Chondrocyte (in vitro differentiated cells): Measurements from ENCODE around the gene CPZ. TPM values are rescaled to one million over a fixed set of nuclear protein-coding genes. Genes with fewer than 3 reads are reported as not detected.

Source experiments
- DNase-seq: peaks from one replicate; pipeline ENCODE4 v3.0.0; 2021; ENCODE audit warnings: mixed read lengths, low spot score
- H3K27ac Mint-ChIP-seq: one replicate; pipeline ENCODE4 v1.8.0; 2021; ENCODE audit warnings: mild to moderate bottlenecking, moderate library complexity, mixed read lengths; ENCODE audit not compliant: unreplicated experiment
- H3K27me3 Mint-ChIP-seq: 2 replicates; pipeline ENCODE4 v1.8.0; 2021; ENCODE audit warnings: low read depth, mixed read lengths
- H3K36me3 Mint-ChIP-seq: 2 replicates; pipeline ENCODE4 v1.8.0; 2021; ENCODE audit warnings: low read depth, mixed read lengths
- H3K4me1 Mint-ChIP-seq: 2 replicates; pipeline ENCODE4 v1.8.0; 2021; ENCODE audit warnings: low read depth, mild to moderate bottlenecking, mixed read lengths
- H3K4me3 Mint-ChIP-seq: one replicate; pipeline ENCODE4 v1.8.0; 2021; ENCODE audit warnings: mild to moderate bottlenecking, moderate library complexity, mixed read lengths; ENCODE audit not compliant: unreplicated experiment
- H3K9me3 Mint-ChIP-seq: 2 replicates; pipeline ENCODE4 v1.8.0; 2021; ENCODE audit warnings: low read depth, mixed read lengths
- CTCF ChIP-seq: fragments of 200-600 bp; sonication (generic); IDR thresholded peaks from 2 replicates; pipeline ENCODE4 v1.5.0; 2021; ENCODE audit warnings: antibody characterized with exemption, mild to moderate bottlenecking, moderate library complexity
- long read RNA-seq: library from polyadenylated mRNA; stranded (forward); transcript quantifications from one replicate; pipeline ENCODE4 v2.0.0, GENCODE V29; 2021
- total RNA-seq: library from RNA; stranded (reverse); gene quantifications from 3 replicates; pipeline ENCODE4 v1.2.1, GENCODE V29; 2021

Gene CPZ
- total RNA-seq = 8.9 to 22.2 TPM (median 9.5 TPM) in 3 replicates
- long read RNA-seq, transcript CPZ-202 (11 exons, 2,267 nt) = major isoform, 23 of 38 reads
- long read RNA-seq, partial matches to known transcripts = 6 of 38 reads
- long read RNA-seq, other reads (novel, unspliced or antisense) = 7 of 38 reads

- Mint-ChIP-seq H3K4me3 (peak within 1 kb of the TSS; percentile 60), H3K36me3 (no peaks in the 10 kb centered on the region), H3K27me3 (peaks cover 12% of the 10 kb centered on the region), H3K27ac (no peak within 1 kb of the TSS), H3K4me1 (peaks cover 22% of the 10 kb centered on the region), H3K9me3 (no peaks in the 10 kb centered on the region)
- peak; percentile 9 for TF ChIP-seq CTCF
- peak; percentile 91 for DNase-seq
These were observed at the start of gene CPZ for GRCh38 chr4:8592366-8593263. Gene CPZ (plus strand): TSS chr4:8592765. CDS start chr4:8592834, 69 bp downstream.

GRCh38 chr4:8542776-8543525, 49.6 kb upstream of the CPZ start:
- DNase-seq = no peak
- Mint-ChIP-seq H3K36me3 (no peaks in the 10 kb centered on the region), H3K27me3 (peaks cover 3% of the 10 kb centered on the region), H3K4me3 (no peak overlapping the region), H3K9me3 (no peaks in the 10 kb centered on the region), H3K4me1 (peaks cover 9% of the 10 kb centered on the region), H3K27ac (no peak overlapping the region)
- no peak for TF ChIP-seq CTCF

- TF ChIP-seq CTCF = no peak
- H3K9me3 Mint-ChIP-seq = no peaks in the 10 kb centered on the region
- DNase-seq = no peak
- H3K4me3 Mint-ChIP-seq = no peak overlapping the region
- H3K27me3 Mint-ChIP-seq = peaks cover 3% of the 10 kb centered on the region
- H3K4me1 Mint-ChIP-seq = peaks cover 9% of the 10 kb centered on the region
- H3K36me3 Mint-ChIP-seq = no peaks in the 10 kb centered on the region
- no peak overlapping the region for H3K27ac Mint-ChIP-seq
These were observed 48.9 kb upstream of the CPZ start for GRCh38 chr4:8543623-8544022.

- no peak overlapping the region for H3K4me3 Mint-ChIP-seq
- no peaks in the 10 kb centered on the region for H3K9me3 Mint-ChIP-seq
- no peaks in the 10 kb centered on the region for H3K36me3 Mint-ChIP-seq
- DNase-seq = no peak
- no peak for TF ChIP-seq CTCF
- H3K27me3 Mint-ChIP-seq = peaks cover 3% of the 10 kb centered on the region
- no peak overlapping the region for H3K27ac Mint-ChIP-seq
- H3K4me1 Mint-ChIP-seq = peaks cover 9% of the 10 kb centered on the region
These were observed 48.3 kb upstream of the CPZ start for GRCh38 chr4:8544282-8544681.
